HG02970 (cell line): ENCODE data around the gene DEFB124.
A peak's percentile ranks its signal among the peaks of the same experiment; 100 is the strongest.
"Not testable (repeated sequence)": the region's sequence is repeated elsewhere in the genome, so short reads cannot be mapped to it uniquely, and the experiment has no call there.

Experiments
- ATAC-seq: cut with Tn5 transposase; IDR thresholded peaks from one replicate; pipeline ENCODE4 v1.9.1; 2021; ENCODE audit warnings: mild to moderate bottlenecking, moderate library complexity, moderate number of reproducible peaks; ENCODE audit not compliant: unreplicated experiment, low FRiP score

Gene DEFB124, protein sequence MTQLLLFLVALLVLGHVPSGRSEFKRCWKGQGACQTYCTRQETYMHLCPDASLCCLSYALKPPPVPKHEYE

DNA sequence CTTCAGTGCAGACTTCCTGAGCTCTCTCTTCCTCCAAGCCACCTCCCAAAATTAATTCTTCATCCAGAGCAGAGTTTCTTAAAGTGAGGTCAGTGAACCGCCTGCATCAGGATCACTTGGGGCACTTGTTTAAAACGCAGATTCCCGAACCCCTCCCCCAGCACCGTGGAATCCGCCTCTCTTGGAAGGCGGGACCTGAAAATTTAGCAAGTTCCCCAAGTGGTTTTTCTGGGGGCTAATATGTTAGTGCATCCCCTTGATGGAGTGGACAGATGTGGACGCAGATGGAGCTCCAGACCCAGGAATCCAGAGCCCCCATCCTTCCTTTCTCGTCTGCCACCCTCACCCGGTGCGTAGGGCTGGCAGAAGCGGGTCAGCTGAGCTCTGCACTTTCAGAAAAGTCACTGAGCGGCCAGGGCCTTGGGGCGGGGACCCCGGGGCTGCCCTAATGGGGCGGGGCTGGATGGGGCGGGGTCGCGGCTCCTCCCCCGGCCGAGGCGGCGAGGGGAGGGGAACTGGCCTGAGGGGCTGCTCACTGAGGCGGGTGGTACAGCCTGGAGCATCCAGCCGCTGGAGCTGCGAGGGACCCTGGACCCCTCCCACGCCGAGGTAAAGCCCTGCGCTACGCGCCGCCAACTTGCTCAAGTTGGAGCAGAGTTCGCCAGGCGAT is at the start of gene DEFB124, which contains the start of gene REM1:
DEFB124 (minus strand) TSS at position 370 of the 670 bp plus-strand sequence. CDS start 2,114 bp downstream, outside the sequence.
REM1 (plus strand) TSS at position 531 of the 670 bp plus-strand sequence. CDS start 1,158 bp downstream, outside the sequence.
- no peak for ATAC-seq

DNA sequence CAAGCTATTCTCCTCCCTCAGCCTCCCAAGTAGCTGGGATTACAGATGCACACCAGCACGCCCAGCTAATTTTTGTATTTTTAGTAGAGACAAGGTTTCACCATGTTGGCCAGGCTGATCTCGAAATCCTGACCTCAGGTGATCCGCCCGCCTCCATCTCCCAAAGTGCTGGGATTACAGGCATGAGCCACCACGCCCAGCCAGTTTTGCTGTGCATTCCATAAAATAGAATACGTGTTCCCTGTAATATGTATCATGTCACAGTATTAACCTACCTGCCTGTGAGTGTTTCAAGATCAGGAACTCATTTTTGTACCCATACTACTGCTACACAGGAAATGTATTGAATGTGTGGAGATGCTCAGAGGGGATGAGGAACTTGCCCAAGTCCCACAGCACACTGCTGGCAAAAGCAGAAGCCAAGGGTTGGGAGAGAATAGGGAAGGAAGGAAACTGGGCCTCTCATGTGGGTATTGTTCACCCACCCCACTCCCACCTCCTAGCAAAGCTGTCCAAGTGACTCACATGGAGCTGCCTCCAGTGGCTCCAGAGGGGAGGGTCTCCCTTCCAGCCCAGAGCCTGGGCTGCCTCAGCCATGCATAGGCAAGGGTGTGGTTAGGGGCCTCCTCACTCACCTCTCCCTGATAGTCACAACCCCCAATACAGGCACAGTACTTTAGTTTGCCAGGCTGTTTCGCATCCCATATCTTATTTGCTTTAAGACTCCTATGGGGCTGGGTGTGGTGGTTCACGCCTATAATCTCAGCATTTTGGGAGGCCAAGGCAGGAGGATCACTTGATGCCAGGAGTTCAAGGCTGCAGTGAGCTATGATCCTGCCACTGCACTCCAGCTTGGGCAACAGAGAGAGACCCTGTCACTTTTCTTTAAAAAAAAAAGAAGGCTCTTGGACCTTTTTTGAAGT is 48.7 kb upstream of the DEFB124 start:
- ATAC-seq, result no peak

DNA sequence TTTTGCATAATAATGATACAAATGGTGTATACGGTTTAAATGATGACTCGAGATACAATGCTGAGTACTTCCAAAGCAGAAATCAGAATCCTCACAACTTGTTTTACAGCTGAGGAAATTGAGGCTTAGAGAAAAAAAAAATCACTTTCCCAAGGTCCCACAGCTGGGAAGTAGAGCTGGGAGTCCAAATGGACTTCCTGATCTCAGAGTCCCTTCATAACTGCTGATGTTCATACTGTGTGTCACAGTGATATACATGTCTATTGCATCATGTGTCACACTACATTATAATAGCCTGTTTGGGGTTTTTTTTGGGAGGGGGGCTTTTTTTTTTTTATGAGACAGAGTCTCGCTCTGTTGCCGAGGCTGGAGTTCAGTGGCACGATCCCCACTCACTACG is 47.8 kb upstream of the DEFB124 start:
- no peak for ATAC-seq

DNA sequence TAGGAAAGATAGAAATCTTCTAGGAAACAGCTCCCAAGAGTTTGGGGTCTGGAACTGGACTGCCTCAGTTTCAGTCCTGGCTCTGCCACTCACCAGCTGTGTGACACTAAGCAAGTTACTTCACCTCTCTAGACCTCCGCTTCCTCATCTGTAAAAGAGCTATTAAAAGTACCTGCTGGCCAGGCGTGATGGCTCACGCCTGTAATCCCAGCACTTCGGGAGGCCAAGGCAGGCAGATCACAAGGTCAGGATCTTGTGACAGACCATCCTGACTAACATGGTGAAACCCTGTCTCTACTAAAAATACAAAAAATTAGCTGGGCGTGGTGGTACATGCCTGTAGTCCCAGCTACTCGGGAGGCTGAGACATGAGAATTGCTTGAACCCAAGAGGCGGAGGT is 46.3 kb upstream of the DEFB124 start:
- ATAC-seq, result not testable (repeated sequence)

DNA sequence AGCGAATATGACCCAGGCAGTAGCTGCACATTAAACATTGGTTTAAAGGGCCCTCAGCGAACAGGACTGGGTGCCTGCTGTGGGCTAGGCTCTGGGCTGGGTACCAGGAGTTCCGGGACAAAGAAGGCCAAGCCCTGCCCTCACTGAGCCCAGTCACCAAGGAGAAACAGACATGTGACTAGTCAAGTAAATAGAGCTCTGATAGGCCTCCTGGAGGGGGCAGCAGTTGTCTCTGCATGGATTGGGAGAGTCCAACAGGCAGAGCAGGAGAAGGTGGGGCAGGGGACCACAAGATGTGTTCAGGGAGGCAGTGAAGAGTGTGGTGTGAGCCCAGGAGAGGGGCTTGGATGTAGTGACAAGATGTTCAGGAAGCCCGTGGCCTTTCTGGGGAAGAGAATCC is 42.4 kb upstream of the DEFB124 start:
- ATAC-seq, result no peak

DNA sequence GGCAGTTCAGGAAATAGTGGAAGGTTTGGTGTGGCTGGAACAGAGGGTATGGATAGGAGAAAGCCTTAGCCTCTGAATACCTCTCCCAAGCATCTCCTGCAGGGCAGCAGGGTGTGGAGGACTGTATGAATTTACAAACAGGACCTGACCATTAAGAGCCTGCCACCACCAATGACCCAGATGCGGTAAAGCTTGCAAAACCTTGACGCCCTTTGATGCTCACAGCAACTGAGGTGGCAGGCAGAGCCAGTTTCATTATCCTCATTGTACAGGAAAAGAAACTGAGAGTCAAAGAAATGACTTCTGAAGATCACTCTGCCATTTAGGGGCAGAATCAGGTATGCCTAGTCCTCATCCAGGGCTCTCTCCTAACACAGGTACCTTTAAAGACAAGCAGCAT is 41.7 kb upstream of the DEFB124 start:
- ATAC-seq, result no peak

DNA sequence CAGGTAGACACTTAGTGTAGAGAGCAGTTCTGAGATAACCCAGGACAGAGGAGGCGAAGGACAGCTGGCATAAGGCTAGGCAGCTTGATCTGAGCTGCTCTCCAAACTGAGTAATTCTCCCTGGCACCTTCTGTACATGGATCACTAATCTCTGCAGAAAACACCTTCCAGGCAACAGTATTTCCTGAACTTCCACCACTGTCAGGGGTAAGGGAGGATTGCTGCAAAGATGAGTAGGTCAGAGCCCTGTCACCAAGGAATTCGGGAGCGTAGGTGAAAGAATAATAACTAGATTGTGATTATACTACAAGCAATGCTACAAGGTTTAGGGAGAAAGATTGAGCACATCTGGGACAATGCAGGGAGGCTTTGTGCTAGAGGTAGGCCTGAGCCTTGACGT is 41.2 kb upstream of the DEFB124 start:
- no peak for ATAC-seq

DNA sequence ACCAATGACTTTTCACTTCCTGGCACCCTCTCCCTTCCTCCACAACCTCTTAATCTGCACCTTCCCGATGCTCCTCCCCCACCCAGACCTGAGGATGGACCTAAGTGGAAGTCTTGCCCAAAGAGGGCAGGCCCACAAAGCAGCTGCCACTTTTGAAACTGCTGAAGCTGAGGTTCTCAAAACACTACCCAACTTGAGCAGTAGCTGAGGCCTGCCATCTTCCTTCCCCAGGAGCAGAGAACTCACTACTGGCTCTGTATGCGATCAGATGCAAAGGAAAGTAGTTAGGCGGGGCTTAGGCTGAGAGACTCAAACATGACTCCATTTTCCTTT is 40.8 kb upstream of the DEFB124 start:
- ATAC-seq, result no peak

DNA sequence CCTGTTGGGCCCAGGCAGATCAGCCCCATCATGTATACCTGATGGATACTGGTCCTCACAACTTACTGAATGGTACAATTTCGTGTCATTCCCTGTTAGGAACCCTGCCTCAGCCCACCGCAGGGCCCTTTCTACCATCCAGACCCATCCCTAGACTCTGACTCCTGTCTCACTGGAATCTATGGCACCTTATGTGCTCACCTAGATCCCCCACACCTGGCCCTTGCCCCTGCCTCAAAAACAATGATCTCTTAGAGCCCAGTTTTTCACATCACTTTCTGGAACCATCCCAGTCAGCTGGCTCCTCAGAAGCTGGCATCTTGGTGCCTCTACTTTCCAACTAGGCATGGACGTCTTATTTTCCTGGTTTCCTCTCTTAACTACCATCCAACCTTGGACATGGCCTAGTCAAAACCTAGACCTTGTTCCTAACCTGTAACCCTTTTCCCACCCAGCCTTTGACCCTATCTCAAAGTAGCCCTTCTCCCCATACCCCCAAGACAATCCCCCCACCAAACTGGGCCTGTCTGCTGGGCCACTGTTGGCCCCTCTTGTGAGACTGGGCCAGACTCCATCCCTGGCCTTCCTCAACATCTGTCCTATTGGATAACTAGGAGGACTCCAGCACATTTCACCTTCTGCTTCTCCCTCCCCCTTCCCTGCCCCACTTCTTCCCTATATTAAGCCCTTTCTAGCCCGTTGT is 40.3 kb upstream of the DEFB124 start:
- no peak for ATAC-seq

DNA sequence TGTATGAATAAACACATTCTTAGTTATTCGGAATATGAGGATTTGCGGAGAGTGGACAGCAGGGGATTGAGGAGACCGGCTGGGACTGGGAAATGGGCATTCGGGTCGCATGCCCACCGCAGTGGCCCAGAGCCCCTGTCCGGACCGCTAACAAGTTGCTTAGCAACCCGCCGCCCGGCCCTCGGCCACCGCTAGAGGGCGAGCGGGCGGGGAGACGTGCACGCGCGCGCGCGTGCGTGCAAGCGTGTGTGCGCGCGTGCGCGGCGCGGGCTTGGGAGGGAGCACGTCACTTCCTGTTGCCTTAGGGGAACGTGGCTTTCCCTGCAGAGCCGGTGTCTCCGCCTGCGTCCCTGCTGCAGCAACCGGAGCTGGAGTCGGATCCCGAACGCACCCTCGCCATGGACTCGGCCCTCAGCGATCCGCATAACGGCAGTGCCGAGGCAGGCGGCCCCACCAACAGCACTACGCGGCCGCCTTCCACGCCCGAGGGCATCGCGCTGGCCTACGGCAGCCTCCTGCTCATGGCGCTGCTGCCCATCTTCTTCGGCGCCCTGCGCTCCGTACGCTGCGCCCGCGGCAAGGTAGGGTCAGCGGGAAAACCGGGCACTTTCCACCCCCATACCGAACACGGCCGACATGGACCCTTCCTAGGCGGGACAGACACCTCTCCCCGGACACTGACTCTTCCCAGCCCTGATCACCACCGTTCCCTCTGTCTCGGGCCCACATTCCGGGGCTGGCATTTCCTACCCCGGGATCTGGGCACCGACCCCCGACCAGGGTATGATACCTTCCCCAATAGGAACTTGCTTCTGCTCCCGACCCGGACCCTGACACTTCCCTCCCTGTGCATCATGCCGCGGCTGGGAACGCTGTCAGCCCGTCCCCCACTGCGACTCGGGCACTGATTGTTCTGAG is 39.5 kb upstream of the DEFB124 start, which contains the start of gene HM13:
HM13 (plus strand) TSS at position 289 of the 918 bp plus-strand sequence; CDS start at position 399, 110 bp downstream.
- ATAC-seq, result peak; percentile 93

DNA sequence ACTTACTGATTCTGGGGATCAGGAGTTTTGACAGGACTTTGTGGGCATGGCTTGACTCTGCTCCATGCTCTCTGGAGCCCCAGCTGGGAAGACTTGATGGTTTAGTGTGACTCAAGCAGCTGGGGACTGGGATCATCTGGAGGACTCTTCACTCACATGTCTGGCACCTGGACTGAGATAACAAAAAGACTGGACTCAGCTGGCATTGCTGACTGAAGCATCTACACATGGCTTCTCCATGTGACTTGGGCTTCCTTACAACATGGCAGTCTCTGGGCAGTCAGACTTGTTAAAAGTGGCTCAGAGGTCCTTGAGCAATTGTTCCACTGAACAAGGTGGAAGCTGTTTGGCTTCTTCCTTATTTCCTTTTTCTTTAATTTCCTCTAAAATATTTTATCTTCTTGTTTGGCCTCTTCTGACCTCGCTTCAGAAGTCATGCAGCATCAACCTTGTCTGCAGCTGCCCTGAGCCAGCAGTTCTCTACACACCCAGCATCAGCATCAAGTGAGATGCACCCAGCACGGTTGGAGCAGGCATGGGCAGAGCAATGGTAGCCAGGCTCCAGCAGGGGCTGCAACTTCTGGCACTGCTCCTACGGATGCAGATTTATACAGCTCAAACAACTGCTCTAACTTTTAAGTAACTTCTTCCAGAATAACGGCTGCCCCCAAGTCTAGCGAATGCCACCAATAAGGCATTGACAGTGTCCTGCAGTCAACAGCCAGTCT is 33.8 kb upstream of the DEFB124 start:
- no peak for ATAC-seq

DNA sequence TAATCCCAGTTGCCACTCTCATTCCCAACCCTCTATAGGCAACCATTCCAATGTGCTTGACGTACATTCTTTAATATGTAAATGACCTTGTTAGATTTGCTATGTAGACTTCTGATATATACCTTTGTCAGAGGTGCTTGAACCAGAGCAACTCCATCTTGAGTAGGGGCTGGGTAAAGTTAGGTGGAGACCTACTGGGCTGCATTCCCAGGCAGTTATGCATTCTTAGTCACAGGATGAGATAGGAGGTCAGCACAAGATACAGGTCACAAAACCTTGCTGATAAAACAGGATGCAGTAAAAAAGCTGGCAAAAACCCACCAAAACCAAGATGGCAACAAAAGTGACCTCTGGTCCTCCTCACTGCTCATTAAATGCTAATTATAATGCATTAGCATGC is 31.0 kb upstream of the DEFB124 start:
- ATAC-seq, result no peak

DNA sequence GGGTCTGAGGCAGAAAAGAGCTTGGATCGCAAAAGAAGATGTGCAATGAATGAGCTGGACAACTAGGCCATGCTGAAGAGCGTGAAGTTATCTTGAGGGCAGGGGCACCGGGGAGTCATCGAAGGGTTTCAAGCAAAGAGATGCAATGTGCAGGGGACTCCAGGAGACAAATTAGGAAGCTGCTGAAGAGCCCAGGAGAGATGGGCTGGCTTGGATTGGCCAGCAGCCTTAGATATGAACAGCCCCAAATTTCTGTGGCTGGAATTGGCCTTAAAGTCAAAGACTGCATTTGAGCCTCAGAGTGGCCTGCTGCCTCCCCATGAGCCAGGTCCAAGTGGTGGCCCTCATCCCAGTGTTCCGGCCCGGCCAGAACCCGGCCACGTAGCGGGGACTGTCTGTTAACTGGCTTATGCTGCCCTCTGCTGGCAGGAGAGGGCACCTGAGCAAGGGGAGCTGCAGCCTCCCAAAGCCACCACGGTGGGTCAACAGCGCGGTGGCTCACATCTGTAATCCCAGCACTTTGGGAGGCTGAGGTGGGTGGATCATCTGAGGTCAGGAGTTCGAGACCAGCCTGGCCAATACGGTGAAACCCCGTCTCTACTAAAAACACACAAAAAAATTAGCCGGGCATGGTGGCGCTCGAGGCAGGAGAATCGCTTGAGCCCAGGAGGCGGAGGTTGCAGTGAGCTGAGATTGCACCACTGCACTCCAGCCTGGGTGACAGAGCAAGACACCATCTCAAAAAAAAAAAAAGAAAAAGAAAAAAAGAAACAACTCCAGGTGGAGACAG is 28.2 kb upstream of the DEFB124 start:
- ATAC-seq, result not testable (repeated sequence)

DNA sequence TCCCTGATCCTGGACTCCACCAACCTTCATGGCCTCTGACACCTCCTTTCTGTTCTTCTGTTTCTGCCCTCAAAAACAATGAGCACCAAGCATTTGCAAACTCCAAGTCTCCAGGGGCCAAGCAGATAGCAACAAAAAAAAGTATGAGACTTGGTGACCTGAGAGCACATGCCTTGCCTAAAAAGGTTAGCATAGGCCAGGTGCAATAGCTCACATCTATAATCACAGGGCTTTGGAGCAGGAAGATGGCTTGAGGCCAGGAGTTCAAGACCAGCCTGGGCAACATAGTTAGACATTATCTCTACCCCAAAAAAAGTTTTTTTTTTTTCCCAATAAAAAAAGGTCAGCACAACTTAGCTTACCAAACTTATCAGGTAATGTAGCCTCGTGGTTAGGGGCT is 25.6 kb upstream of the DEFB124 start:
- no peak for ATAC-seq

DNA sequence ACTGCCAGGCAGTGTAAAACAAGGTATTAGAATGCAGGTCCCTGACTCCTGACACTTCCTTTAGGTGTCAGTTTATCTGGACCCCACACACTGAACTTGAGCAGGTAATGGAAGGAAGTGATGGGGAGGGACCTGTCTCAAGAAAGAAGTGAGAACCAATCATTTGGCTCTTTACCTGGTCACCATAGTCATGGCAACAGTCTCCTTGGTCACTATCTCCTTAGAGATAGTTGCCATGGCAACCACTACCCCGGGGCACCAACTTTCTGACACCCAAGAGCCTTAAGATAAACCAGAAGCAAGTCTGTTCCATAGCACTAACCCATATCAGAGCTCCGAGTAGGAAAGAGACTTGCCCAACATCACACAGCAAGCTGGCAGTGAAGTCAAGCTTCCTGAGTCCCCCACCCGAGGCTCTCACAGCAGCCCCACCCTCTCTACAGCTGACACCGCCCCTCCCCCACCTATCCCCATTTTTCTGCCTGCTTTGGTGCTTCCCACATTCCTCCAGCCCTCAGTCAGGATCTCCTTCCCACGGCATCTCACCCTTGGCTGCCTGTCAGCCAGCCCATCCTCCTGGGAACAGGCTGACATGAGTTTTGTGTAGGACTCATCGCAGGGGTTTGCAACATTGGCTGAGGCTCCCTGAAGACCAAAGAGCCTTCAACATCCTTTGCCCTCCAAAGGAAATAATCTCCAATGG is 23.1 kb upstream of the DEFB124 start:
- ATAC-seq, result no peak

DNA sequence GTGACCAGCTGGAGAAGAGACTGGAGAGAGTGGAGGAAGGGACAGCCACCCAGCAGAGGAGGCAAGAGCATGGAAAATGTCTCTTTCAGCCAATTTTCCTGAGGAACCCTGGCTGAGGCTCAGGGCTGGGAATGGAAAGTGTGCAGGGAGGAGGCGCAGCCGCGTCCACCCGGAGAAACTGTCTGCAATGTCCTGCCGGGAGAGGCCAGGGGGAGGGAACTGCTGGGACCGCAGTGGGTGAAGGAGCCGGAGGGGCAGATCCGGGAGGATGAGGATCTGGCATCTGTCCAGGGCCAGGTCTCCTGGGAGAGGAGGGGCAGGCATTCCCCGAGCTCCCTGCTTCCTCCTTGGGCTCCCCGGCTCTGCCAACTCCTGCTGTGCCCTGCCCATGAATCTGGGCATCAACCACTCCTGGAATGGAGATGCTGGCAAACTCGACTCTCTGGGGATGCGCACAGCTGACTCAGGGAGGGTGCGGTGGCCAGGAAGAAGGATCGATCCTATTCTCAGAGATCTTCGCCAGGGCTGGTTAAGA is 21.9 kb upstream of the DEFB124 start:
- no peak for ATAC-seq

DNA sequence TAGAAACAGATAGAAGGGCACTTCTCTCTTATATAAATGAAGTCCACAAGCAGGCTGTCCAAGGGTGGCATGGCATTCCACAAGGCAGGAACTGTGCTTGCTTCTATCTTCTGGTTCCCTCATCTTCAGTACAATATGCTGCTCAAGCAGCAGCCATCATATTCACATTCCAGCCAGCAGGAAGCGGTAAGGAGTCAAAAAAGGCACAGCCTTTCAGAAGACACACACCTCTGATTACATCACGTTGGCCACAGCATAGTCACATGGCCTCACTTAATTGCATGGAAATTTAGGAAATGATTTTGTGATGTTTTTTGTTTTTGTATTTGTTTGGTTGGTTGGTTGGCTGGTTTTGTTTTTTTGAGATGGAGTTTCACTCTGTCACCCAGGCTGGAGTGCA is 19.2 kb upstream of the DEFB124 start:
- ATAC-seq, result no peak
